DOHH2 (cell line): ENCODE results near the gene SMURF2.
"Not testable (repeated sequence)": the region's sequence is repeated elsewhere in the genome, so short reads cannot be mapped to it uniquely, and the experiment has no call there.

Experiments
- CTCF ChIP-seq: fragments of 200-600 bp; sonication (generic); IDR thresholded peaks from one replicate; pipeline ENCODE4 v1.5.1; 2014; ENCODE audit warnings: antibody characterized with exemption, mild to moderate bottlenecking, low read depth, low read length; ENCODE audit not compliant: poor library complexity, severe bottlenecking
- EZH2phosphoT487 ChIP-seq: fragments of 200-600 bp; sonication (generic); IDR thresholded peaks from 2 replicates; pipeline ENCODE4 v1.6.1; 2017; ENCODE audit warnings: borderline replicate concordance, mild to moderate bottlenecking, antibody characterized with exemption, low read length, moderate library complexity, mixed read lengths

- not testable (repeated sequence) for TF ChIP-seq CTCF, EZH2phosphoT487
These were observed 6.0 kb upstream of the SMURF2 start for GRCh38 chr17:64667807-64668721.
